ENCODE measurements around the gene RASL11A. TPM values are rescaled to one million over a fixed set of nuclear protein-coding genes. Genes with fewer than 3 reads are reported as not detected.
"Not testable (repeated sequence)": the region's sequence is repeated elsewhere in the genome, so short reads cannot be mapped to it uniquely, and the experiment has no call there.

Gene RASL11A
- total RNA-seq, 2 donors from 2014 or later: 1.7 to 3.3 TPM

GRCh38 chr13:27296496-27296895 lies 25.9 kb downstream of the RASL11A start:
- Mint-ChIP-seq H3K4me3 (no peak overlapping the region), H3K36me3 (no peaks in the 10 kb centered on the region), H3K4me1 (ENCODE audit: low read depth in 2 of 2) (no peaks in the 10 kb centered on the region), H3K27ac (no peak overlapping the region), H3K27me3 (peaks cover 22 to 45% of the 10 kb centered on the region in 2 donors), H3K9me3 (no peaks in the 10 kb centered on the region)
- DNase-seq (ENCODE audit: low spot score): no peak
- ATAC-seq: no peak

DNA sequence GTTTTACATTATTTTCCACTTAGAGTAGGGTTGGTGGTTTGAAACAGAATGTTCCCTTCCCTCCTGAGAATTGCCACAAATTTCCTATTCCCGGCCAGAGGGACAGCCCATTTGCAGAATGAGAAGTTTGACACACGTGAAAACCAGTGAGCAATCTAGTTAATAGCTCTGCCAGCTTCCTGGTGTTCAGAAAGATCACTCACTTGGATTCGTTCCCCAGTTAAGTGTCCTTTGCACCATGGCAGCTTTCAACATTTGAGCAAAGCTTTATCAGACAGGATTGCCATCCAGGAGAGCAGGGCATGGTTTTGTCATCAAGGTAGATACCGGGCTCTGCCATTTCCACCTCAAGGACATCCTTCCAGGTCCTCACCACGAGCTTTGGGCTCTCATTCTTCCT lies 28.2 kb downstream of the RASL11A start:
- Mint-ChIP-seq H3K36me3 (no peaks in the 10 kb centered on the region), H3K4me3 (no peak overlapping the region), H3K4me1 (ENCODE audit: low read depth in 2 of 2) (no peaks in the 10 kb centered on the region), H3K27me3 (peaks cover 14 to 38% of the 10 kb centered on the region in 2 donors), H3K27ac (no peak overlapping the region), H3K9me3 (no peaks in the 10 kb centered on the region)
- DNase-seq (ENCODE audit: low spot score) (no peak), ATAC-seq (no peak)

DNA sequence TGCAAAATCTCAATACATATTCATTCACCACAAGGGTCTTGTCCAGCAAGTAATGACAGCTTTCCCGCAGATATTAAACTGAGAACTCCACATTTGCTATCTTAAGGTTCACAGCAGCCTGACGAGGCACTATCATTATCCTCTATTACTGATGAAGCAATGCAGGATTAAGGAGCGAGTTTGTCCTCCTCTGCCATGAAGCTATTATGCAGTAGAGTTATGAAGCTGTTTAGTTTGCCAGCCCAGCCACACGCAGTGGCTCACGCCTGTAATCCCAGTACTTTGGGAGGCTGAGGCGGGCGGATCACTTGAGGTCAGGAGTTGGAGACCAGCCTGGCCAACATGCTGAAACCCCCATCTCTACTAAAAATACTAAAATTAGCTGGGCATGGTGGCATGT lies 29.8 kb downstream of the RASL11A start:
- H3K4me1 Mint-ChIP-seq (ENCODE audit: low read depth in 2 of 2); H3K27ac Mint-ChIP-seq; H3K36me3 Mint-ChIP-seq; H3K9me3 Mint-ChIP-seq; H3K4me3 Mint-ChIP-seq; DNase-seq (ENCODE audit: low spot score); ATAC-seq: not testable (repeated sequence)
- peaks cover 12 to 30% of the 10 kb centered on the region in 2 donors for H3K27me3 Mint-ChIP-seq

- Mint-ChIP-seq H3K27ac (no peak overlapping the region), H3K9me3 (no peaks in the 10 kb centered on the region), H3K4me3 (no peak overlapping the region), H3K36me3 (no peaks in the 10 kb centered on the region), H3K4me1 (ENCODE audit: low read depth in 2 of 2) (no peaks in the 10 kb centered on the region), H3K27me3 (peaks cover 12 to 30% of the 10 kb centered on the region in 2 donors)
- DNase-seq (ENCODE audit: low spot score) (no peak), ATAC-seq (no peak)
These were observed 30.4 kb downstream of the RASL11A start for GRCh38 chr13:27300941-27301586.

- DNase-seq (ENCODE audit: low spot score): no peak
- no peak for ATAC-seq
- H3K36me3 Mint-ChIP-seq: no peaks in the 10 kb centered on the region
- no peak overlapping the region for H3K4me3 Mint-ChIP-seq
- no peaks in the 10 kb centered on the region for H3K9me3 Mint-ChIP-seq
- H3K27me3 Mint-ChIP-seq: peaks cover 12 to 15% of the 10 kb centered on the region in 2 donors
- no peak overlapping the region for H3K27ac Mint-ChIP-seq
- H3K4me1 Mint-ChIP-seq (ENCODE audit: low read depth in 2 of 2): no peaks in the 10 kb centered on the region
These were observed 32.1 kb downstream of the RASL11A start for GRCh38 chr13:27302643-27303262.

DNA sequence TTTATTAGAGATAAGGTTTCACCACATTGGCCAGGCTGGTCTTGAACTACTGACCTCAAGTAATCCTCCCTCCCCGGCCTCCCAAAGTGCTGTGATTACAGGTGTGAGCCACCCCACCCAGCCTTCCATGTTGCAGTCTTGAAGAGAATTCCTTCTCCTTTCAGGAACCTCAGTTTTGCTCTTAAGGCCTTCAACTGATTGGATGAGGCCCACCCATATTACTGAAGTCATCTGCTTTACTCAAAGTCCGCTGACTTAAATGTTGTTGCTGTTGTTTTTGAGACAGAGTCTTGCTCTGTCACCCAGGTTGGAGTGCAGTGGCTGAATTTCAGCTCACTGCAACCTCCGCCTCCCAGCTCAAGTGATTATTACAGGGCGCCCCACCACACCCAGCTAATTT lies 33.5 kb downstream of the RASL11A start:
- no peaks in the 10 kb centered on the region for H3K4me1 Mint-ChIP-seq (ENCODE audit: low read depth in 2 of 2)
- H3K4me3 Mint-ChIP-seq: no peak overlapping the region
- no peak for DNase-seq (ENCODE audit: low spot score)
- H3K27ac Mint-ChIP-seq: no peak overlapping the region
- no peaks in the 10 kb centered on the region for H3K9me3 Mint-ChIP-seq
- ATAC-seq: no peak
- H3K27me3 Mint-ChIP-seq: peaks cover 6 to 8% of the 10 kb centered on the region in 2 donors
- no peaks in the 10 kb centered on the region for H3K36me3 Mint-ChIP-seq

- Mint-ChIP-seq H3K9me3 (no peaks in the 10 kb centered on the region), H3K4me1 (ENCODE audit: low read depth in 2 of 2) (no peaks in the 10 kb centered on the region), H3K27ac (no peak overlapping the region), H3K36me3 (no peaks in the 10 kb centered on the region), H3K27me3 (peaks cover 1 to 4% of the 10 kb centered on the region in 2 donors), H3K4me3 (no peak overlapping the region)
- DNase-seq (ENCODE audit: low spot score): no peak
- no peak for ATAC-seq
These were observed 34.0 kb downstream of the RASL11A start for GRCh38 chr13:27304611-27305010.

DNA sequence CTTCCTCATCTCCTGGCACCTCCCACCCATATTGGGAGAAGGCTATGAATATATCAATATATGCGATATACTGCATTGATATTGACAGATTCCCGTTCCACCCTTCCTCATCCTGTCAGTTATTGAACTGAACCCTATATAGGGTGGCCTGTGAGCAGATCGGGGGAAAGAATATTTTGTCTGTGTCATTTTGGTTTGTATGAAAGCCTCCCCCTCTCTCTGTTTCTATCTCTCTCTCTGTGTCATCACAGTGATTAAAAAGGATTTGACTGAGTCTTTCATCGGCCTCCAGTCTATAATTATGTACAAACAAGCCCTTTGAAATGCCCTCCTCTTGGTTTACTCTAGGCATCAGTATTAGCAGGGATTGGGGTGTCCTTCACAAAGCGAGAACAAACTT lies 35.7 kb downstream of the RASL11A start:
- Mint-ChIP-seq H3K9me3 (no peaks in the 10 kb centered on the region), H3K36me3 (no peaks in the 10 kb centered on the region), H3K27me3 (peaks cover 0 to 4% of the 10 kb centered on the region in 2 donors), H3K4me1 (ENCODE audit: low read depth in 2 of 2) (no peaks in the 10 kb centered on the region), H3K4me3 (no peak overlapping the region), H3K27ac (no peak overlapping the region)
- ATAC-seq (no peak), DNase-seq (ENCODE audit: low spot score) (no peak)

GRCh38 chr13:27308941-27309340 lies 38.3 kb downstream of the RASL11A start:
- no peaks in the 10 kb centered on the region for H3K4me1 Mint-ChIP-seq (ENCODE audit: low read depth in 2 of 2)
- no peak overlapping the region for H3K4me3 Mint-ChIP-seq
- no peaks in the 10 kb centered on the region for H3K9me3 Mint-ChIP-seq
- no peaks in the 10 kb centered on the region for H3K36me3 Mint-ChIP-seq
- peaks cover 10 to 11% of the 10 kb centered on the region in 2 donors for H3K27me3 Mint-ChIP-seq
- H3K27ac Mint-ChIP-seq: no peak overlapping the region
- ATAC-seq: no peak
- DNase-seq (ENCODE audit: low spot score): no peak

DNA sequence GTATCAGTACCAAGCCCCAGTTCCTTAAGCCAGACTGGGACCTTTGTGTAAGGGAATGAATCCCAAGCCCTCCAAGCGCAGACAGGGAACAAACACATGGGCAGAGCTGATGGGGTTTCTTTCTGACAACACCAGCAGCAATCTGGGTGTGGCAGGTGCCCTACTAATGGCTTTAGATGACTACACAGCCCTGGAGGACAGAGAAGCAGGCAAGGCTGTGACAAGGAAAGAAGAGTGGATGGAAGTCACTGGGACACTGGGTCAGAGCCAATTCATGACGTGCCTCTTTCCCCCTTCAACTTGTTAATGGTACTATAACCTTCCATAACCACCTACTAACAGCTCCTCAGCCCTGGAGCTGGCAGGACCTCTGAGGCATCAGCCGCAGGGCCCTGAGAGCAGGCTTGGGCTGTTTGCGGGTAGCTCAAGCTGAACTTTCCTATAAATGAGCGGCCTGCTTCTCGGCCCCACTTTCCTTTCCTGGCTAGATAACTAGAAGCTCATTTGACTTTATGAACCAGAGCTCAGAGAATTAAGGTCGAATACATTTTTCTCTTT lies 38.9 kb downstream of the RASL11A start:
- DNase-seq (ENCODE audit: low spot score) (no peak), ATAC-seq (no peak)
- no peaks in the 10 kb centered on the region for H3K36me3 Mint-ChIP-seq
- no peaks in the 10 kb centered on the region for H3K9me3 Mint-ChIP-seq
- no peak overlapping the region for H3K4me3 Mint-ChIP-seq
- H3K4me1 Mint-ChIP-seq (ENCODE audit: low read depth in 2 of 2): no peaks in the 10 kb centered on the region
- no peak overlapping the region for H3K27ac Mint-ChIP-seq
- H3K27me3 Mint-ChIP-seq: peaks cover 10 to 11% of the 10 kb centered on the region in 2 donors

GRCh38 chr13:27309967-27310598 lies 39.5 kb downstream of the RASL11A start:
- Mint-ChIP-seq H3K27ac (no peak overlapping the region), H3K4me1 (ENCODE audit: low read depth in 2 of 2) (no peaks in the 10 kb centered on the region), H3K27me3 (peaks cover 10 to 11% of the 10 kb centered on the region in 2 donors), H3K9me3 (no peaks in the 10 kb centered on the region), H3K4me3 (no peak overlapping the region), H3K36me3 (no peaks in the 10 kb centered on the region)
- ATAC-seq: no peak
- DNase-seq (ENCODE audit: low spot score): no peak

- Mint-ChIP-seq H3K27ac (no peak overlapping the region), H3K9me3 (no peaks in the 10 kb centered on the region), H3K27me3 (peaks cover 11% of the 10 kb centered on the region in 2 donors), H3K36me3 (no peaks in the 10 kb centered on the region), H3K4me3 (no peak overlapping the region), H3K4me1 (ENCODE audit: low read depth in 2 of 2) (no peaks in the 10 kb centered on the region)
- ATAC-seq (no peak), DNase-seq (ENCODE audit: low spot score) (no peak)
These were observed 40.3 kb downstream of the RASL11A start for GRCh38 chr13:27310946-27311345.

DNA sequence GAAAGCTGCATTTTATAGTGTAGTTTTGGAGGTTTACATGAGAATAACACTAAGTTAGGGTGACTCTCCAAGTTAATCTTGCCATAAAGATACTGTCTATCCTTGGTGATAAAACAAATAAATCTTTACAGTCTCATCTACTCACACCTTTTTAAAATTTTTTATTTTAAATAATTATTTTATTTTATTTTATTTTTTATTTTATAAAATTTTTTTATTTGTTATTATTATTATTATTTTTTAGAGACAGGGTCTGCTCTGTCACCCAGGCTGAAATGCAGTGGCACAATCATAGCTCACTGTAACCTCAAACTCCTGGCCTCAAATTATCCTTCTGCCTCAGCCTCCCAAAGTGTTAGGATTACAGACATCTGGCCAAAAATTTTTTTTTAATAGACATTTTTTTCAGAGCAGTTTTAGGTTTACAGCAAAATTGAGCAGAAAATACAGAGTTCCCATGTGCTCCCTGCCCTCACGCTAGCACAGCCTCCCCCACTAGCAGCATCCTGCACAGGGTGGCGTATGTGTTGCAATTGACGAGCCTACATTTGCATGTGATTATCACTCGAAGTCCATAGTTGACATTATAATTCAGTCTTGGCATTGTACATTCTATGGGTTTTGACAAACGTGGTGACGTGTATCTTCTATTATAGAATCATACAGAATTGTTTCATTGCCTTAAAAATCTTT lies 41.0 kb downstream of the RASL11A start:
- Mint-ChIP-seq H3K27ac (no peak overlapping the region), H3K9me3 (no peaks in the 10 kb centered on the region), H3K4me3 (no peak overlapping the region), H3K27me3 (peaks cover 14 to 18% of the 10 kb centered on the region in 2 donors), H3K36me3 (no peaks in the 10 kb centered on the region), H3K4me1 (ENCODE audit: low read depth in 2 of 2) (no peaks in the 10 kb centered on the region)
- DNase-seq (ENCODE audit: low spot score): no peak
- ATAC-seq: no peak

GRCh38 chr13:27313770-27314169 lies 43.1 kb downstream of the RASL11A start:
- ATAC-seq (no peak), DNase-seq (ENCODE audit: low spot score) (no peak)
- no peaks in the 10 kb centered on the region for H3K36me3 Mint-ChIP-seq
- peaks cover 20 to 28% of the 10 kb centered on the region in 2 donors for H3K27me3 Mint-ChIP-seq
- H3K9me3 Mint-ChIP-seq: no peaks in the 10 kb centered on the region
- no peaks in the 10 kb centered on the region for H3K4me1 Mint-ChIP-seq (ENCODE audit: low read depth in 2 of 2)
- H3K4me3 Mint-ChIP-seq: no peak overlapping the region
- no peak overlapping the region for H3K27ac Mint-ChIP-seq
